ENCODE data around the gene ACTMAP. TPM values are rescaled to one million over a fixed set of nuclear protein-coding genes. Genes with fewer than 3 reads are reported as not detected.

Gene ACTMAP
- total and polyA plus RNA-seq, 9 of the 15 experiments (the other 6 are each of a cell fraction or from before 2014, with no cell fraction given) = 1.7 to 16.6 (median 4.9) TPM

DNA sequence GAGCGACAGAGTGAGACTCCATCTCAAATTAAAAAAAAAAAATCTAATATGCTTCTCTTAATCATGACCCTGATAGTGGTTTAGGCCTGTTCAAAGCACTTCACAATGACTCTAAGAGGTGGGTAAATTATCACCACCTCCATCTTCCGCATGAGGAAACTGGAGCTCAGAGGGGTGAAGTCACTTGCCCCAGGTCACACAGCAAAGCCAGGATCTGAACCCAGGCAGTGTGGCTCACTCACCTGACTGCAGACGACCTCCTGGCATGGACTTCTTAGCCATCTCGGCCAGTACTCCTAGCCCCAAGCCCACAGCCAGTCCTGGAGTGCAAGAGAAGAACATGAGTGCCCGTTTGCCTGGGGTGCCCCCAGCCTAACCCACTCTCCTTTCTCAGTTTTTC is 40.5 kb downstream of the ACTMAP start (continued):
- TF ChIP-seq RBM25 (IDR thresholded peaks at IDR 0.05; ENCODE audit: low read depth, low read length, severe bottlenecking) = peak; percentile 82
- TF ChIP-seq, protein P1, sequence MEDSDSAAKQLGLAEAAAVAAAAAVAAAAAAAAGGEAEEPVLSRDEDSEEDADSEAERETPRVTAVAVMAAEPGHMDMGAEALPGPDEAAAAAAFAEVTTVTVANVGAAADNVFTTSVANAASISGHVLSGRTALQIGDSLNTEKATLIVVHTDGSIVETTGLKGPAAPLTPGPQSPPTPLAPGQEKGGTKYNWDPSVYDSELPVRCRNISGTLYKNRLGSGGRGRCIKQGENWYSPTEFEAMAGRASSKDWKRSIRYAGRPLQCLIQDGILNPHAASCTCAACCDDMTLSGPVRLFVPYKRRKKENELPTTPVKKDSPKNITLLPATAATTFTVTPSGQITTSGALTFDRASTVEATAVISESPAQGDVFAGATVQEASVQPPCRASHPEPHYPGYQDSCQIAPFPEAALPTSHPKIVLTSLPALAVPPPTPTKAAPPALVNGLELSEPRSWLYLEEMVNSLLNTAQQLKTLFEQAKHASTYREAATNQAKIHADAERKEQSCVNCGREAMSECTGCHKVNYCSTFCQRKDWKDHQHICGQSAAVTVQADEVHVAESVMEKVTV (CRISPR knock-in tag; IDR thresholded peaks at IDR 0.05) = no peak

GRCh38 chr19:40707615-40708014 is 42.7 kb downstream of the ACTMAP start:
- ATAC-seq = no peak
- Histone ChIP-seq H3K4me3 (no peak overlapping the region), H4K20me1 (replicated peaks; ENCODE audit: control insufficient read depth, insufficient read depth, low read length) (no peaks in the 10 kb centered on the region), H3K9ac (ENCODE audit: insufficient read depth in 1 of 2, low read depth in 2 of 2, low read length in 2 of 2) (no peak overlapping the region), H3K79me2 (ENCODE audit: control insufficient read depth, insufficient read depth, low read length) (no peaks in the 10 kb centered on the region), H3K27me3 (ENCODE audit: control insufficient read depth in 2 of 2, insufficient read depth in 2 of 2, low read length in 2 of 2) (no peaks in the 10 kb centered on the region), H3K9me1 (ENCODE audit: control insufficient read depth, insufficient read depth, low read length) (no peaks in the 10 kb centered on the region), H2AFZ (ENCODE audit: low read depth, low read length) (no peak overlapping the region), H3K9me3 (replicated peaks; ENCODE audit: control insufficient read depth, insufficient read depth, low read depth, low read length) (no peaks in the 10 kb centered on the region), H3K36me3 (ENCODE audit: control insufficient read depth, insufficient read depth, low read length) (peaks cover 54% of the 10 kb centered on the region; the same call in 2 of the 3 replicates), H3K4me2 (ENCODE audit: insufficient read depth, low read length) (no peak overlapping the region), H3K27ac (ENCODE audit: extremely low read depth, low read depth, low read length) (no peak overlapping the region), H3K4me1 (replicated peaks in 1 of 2; ENCODE audit: control insufficient read depth in 2 of 2, insufficient read depth in 2 of 2, low read length in 2 of 2) (peaks cover 5 to 16% of the 10 kb centered on the region in 2 experiments; a peak in 3 of 5 replicates)
- intact Hi-C loops (cut with micrococcal nuclease) = no loop called here
- ChIA-PET CTCF (ENCODE audit: low intra/inter-chr PET ratio) (no interaction called here), POLR2A (interaction anchor here (0.6 to 1.1 kb wide), 3 partner anchors 11 to 1873 kb away, joined by 3 read pairs; no protein-coding TSS in a partner anchor)
- WGBS (ENCODE audit: insufficient coverage, low coverage, missing lambda C conversion rate) = 88% methylated on average over 7 of the region's 7 CpGs
- DNase-seq (ENCODE audit: extremely low read depth in 1 of 4, low spot score in 3 of 4) = no peak
- no TSS peak for BruUV-seq (replicated peaks)
- in situ Hi-C loops (cut with MboI) = no loop called here
- TF ChIP-seq ZBTB9 (CRISPR knock-in tag; IDR thresholded peaks at IDR 0.05) (no peak), LARP7 (IDR thresholded peaks at IDR 0.05) (no peak), ZKSCAN3 (CRISPR knock-in tag; IDR thresholded peaks at IDR 0.05) (no peak), SNIP1 (IDR thresholded peaks at IDR 0.05; ENCODE audit: low read depth) (no peak)
- no peak for FAIRE-seq

Measured in K562 (cell line).